GM06990 (cell line): ENCODE data around the gene LPP.

Source experiments
- DNase-seq: peaks from one replicate; pipeline ENCODE4 v3.0.0-alpha.2; 2011; ENCODE audit not compliant: insufficient read length; ENCODE audit errors: extremely low read depth
- H3K27me3 ChIP-seq: replicated peaks from 2 replicates; pipeline ENCODE4 v1.6.0; 2011; ENCODE audit warnings: low read length; ENCODE audit not compliant: control insufficient read depth, insufficient read depth
- H3K36me3 ChIP-seq: 2 replicates; pipeline ENCODE4 v1.5.1; 2011; ENCODE audit warnings: low read length; ENCODE audit not compliant: control insufficient read depth, insufficient read depth
- H3K4me3 ChIP-seq: replicated peaks from 2 replicates; pipeline ENCODE4 v1.5.1; 2011; ENCODE audit warnings: low read depth, mild to moderate bottlenecking, control low read depth, low read length
- CTCF ChIP-seq: IDR thresholded peaks from 2 replicates; pipeline ENCODE4 v1.5.1; 2011; ENCODE audit warnings: low read length, control low read depth, mild to moderate bottlenecking, inconsistent platforms; ENCODE audit not compliant: insufficient read depth, poor library complexity, severe bottlenecking

LPP gene

GRCh38 chr3:188939814-188940572 lies 786.0 kb downstream of the LPP start:
- no peak for DNase-seq
- TF ChIP-seq CTCF = no peak
- H3K4me3 ChIP-seq = no peak overlapping the region
- no peaks in the 10 kb centered on the region; the same call in 1 of the 2 replicates for H3K27me3 ChIP-seq
- no peaks in the 10 kb centered on the region for H3K36me3 ChIP-seq
